GM12878 (cell line): ENCODE measurements around the gene PSMB7. TPM values are rescaled to one million over a fixed set of nuclear protein-coding genes. Genes with fewer than 3 reads are reported as not detected.

Experiments used
- ATF7 ChIP-seq: fragments of 450-650 bp; IDR thresholded peaks from 2 replicates; pipeline ENCODE4 v1.6.1; 2016; ENCODE audit warnings: low read depth, mild to moderate bottlenecking
- CHD4 ChIP-seq: fragments of 200-600 bp; sonication (generic); IDR thresholded peaks from 2 replicates; pipeline ENCODE4 v1.6.1; 2016; ENCODE audit warnings: mild to moderate bottlenecking
- HDAC6 ChIP-seq: fragments of 200-600 bp; sonication (generic); IDR thresholded peaks from one replicate; pipeline ENCODE4 v1.8.0; 2017; ENCODE audit warnings: antibody characterized with exemption; ENCODE audit not compliant: unreplicated experiment
- MEF2A ChIP-seq: IDR thresholded peaks from 2 replicates; pipeline ENCODE4 v1.6.1; 2011; ENCODE audit warnings: low read depth, mild to moderate bottlenecking, low read length, moderate library complexity; ENCODE audit not compliant: insufficient read depth
- MEF2B ChIP-seq: fragments of 450-650 bp; IDR thresholded peaks from 2 replicates; pipeline ENCODE4 v1.6.1; 2018; ENCODE audit warnings: mild to moderate bottlenecking, moderate library complexity; ENCODE audit not compliant: partially characterized antibody, poor library complexity, severe bottlenecking
- MTA2 ChIP-seq: fragments of 450-650 bp; IDR thresholded peaks from 2 replicates; pipeline ENCODE4 v1.6.1; 2016; ENCODE audit warnings: low read depth, mild to moderate bottlenecking, moderate library complexity
- NFIC ChIP-seq: IDR thresholded peaks from 2 replicates; pipeline ENCODE4 v1.6.1; 2012; ENCODE audit warnings: low read depth, mild to moderate bottlenecking, inconsistent platforms, low read length, moderate library complexity
- NFYB ChIP-seq: IDR thresholded peaks from 2 replicates; pipeline ENCODE4 v1.6.1; 2011; ENCODE audit warnings: low read depth, mild to moderate bottlenecking, low read length, improper control_type of control experiment, moderate library complexity; ENCODE audit not compliant: insufficient read depth
- PAX8 ChIP-seq: fragments of 450-650 bp; IDR thresholded peaks from 2 replicates; pipeline ENCODE4 v1.6.1; 2017; ENCODE audit warnings: mild to moderate bottlenecking, moderate library complexity
- PML ChIP-seq: IDR thresholded peaks from 2 replicates; pipeline ENCODE4 v1.6.1; 2012; ENCODE audit warnings: low read length, inconsistent platforms
- SKIL ChIP-seq: fragments of 450-650 bp; IDR thresholded peaks from 2 replicates; pipeline ENCODE4 v1.6.1; 2017; ENCODE audit warnings: mild to moderate bottlenecking, low read depth, inconsistent platforms; ENCODE audit not compliant: poor library complexity, severe bottlenecking
- SMC3 ChIP-seq: IDR thresholded peaks from 2 replicates; pipeline ENCODE4 v1.6.1; 2011; ENCODE audit warnings: low read length, improper control_type of control experiment, borderline replicate concordance
- SP1 ChIP-seq: IDR thresholded peaks from one replicate; pipeline ENCODE4 v1.6.1; 2011; ENCODE audit warnings: low read depth, low read length
- SREBF2 ChIP-seq: IDR thresholded peaks from 2 replicates; pipeline ENCODE4 v1.6.1; 2012; ENCODE audit warnings: mild to moderate bottlenecking, low read length
- SUZ12 ChIP-seq: fragments of 200-600 bp; sonication (generic); IDR thresholded peaks from one replicate; pipeline ENCODE4 v1.6.1; 2018; ENCODE audit warnings: antibody characterized with exemption, mild to moderate bottlenecking; ENCODE audit not compliant: unreplicated experiment
- TCF3 ChIP-seq: IDR thresholded peaks from 2 replicates; pipeline ENCODE4 v1.6.1; 2012; ENCODE audit warnings: low read depth, mild to moderate bottlenecking, low read length, borderline replicate concordance; ENCODE audit not compliant: insufficient read depth
- TCF7 ChIP-seq: IDR thresholded peaks from 2 replicates; pipeline ENCODE4 v1.6.1; 2014; ENCODE audit warnings: antibody characterized with exemption, borderline replicate concordance
- YY1 ChIP-seq: IDR thresholded peaks from 2 replicates; pipeline ENCODE4 v1.6.1; 2011; ENCODE audit warnings: low read depth, mild to moderate bottlenecking, low read length
- ZBTB40 ChIP-seq: fragments of 450-650 bp; IDR thresholded peaks from 2 replicates; pipeline ENCODE4 v1.6.1; 2016; ENCODE audit warnings: mild to moderate bottlenecking, moderate library complexity, borderline replicate concordance
- polyA plus RNA-seq, 11 experiments: library from polyadenylated mRNA; depleted of rRNA in 4 of 11; unstranded in 6 of 11; stranded (reverse) in 5 of 11; fragments of >200 nt; fragmentation: Nextera tagmentation in 4 of 11; fragmentation: Illumina TruSeq in 1 of 11; extraction: Ambion mirVana in 4 of 11; extraction: Trizol in 1 of 11; gene quantifications; 1 replicate in 1 of 11; 2 replicates in 10 of 11; pipeline versions ENCODE4 v1.2.1 to v1.2.3, GENCODE V29; 2011 to 2016; ENCODE audit warnings: inconsistent platforms in 2 of 11, missing spikeins in 2 of 11, low read depth in 1 of 11
- total RNA-seq, 4 experiments: library from RNA; depleted of rRNA in 3 of 4; stranded (reverse); fragments of >200 nt in 3 of 4; fragmentation: Illumina TruSeq in 1 of 4; extraction: Trizol in 1 of 4; gene quantifications; 2 replicates each; pipeline versions ENCODE4 v1.2.1 to v1.2.3, GENCODE V29; 2013 to 2021
- TF ChIP-seq, protein P1 (sequence below): IDR thresholded peaks from 2 replicates; pipeline ENCODE4 v1.6.1; 2011; ENCODE audit warnings: low read depth, mild to moderate bottlenecking, low read length, moderate library complexity, borderline replicate concordance; ENCODE audit errors: extremely low read depth
- TF ChIP-seq, protein P2 (sequence below): fragments of 450-650 bp; IDR thresholded peaks from 2 replicates; pipeline ENCODE4 v1.6.1; 2017; ENCODE audit warnings: borderline replicate concordance
- TF ChIP-seq, protein P3 (sequence below): IDR thresholded peaks from 2 replicates; pipeline ENCODE4 v1.6.1; 2011; ENCODE audit warnings: borderline replicate concordance, low read depth, mild to moderate bottlenecking, moderate library complexity, low read length; ENCODE audit not compliant: insufficient read depth, poor library complexity, severe bottlenecking

The PSMB7 gene
- total and polyA plus RNA-seq, 10 of the 15 experiments (the other 5 are each of a cell fraction or from before 2014, with no cell fraction given), result 174 to 564 (median 268) TPM

GRCh38 chr9:124436320-124436719 lies 21.1 kb upstream of the PSMB7 start (continued):
- TF ChIP-seq ZBTB40 (no peak), MEF2B (peak; percentile 73), SMC3 (no peak), TCF3 (no peak), SP1 (no peak), PAX8 (no peak), MTA2 (peak; percentile 47; the same call in 1 of the 2 replicates), MEF2A (peak; percentile 84), HDAC6 (no peak), SKIL (peak; percentile 64), YY1 (no peak), PML (no peak), NFIC (peak; percentile 72; the same call in 1 of the 2 replicates), ATF7 (no peak), NFYB (no peak), CHD4 (no peak), SREBF2 (no peak), TCF7 (no peak), SUZ12 (no peak)
- TF ChIP-seq, protein P1, sequence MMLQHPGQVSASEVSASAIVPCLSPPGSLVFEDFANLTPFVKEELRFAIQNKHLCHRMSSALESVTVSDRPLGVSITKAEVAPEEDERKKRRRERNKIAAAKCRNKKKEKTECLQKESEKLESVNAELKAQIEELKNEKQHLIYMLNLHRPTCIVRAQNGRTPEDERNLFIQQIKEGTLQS, result no peak
- TF ChIP-seq, protein P2, sequence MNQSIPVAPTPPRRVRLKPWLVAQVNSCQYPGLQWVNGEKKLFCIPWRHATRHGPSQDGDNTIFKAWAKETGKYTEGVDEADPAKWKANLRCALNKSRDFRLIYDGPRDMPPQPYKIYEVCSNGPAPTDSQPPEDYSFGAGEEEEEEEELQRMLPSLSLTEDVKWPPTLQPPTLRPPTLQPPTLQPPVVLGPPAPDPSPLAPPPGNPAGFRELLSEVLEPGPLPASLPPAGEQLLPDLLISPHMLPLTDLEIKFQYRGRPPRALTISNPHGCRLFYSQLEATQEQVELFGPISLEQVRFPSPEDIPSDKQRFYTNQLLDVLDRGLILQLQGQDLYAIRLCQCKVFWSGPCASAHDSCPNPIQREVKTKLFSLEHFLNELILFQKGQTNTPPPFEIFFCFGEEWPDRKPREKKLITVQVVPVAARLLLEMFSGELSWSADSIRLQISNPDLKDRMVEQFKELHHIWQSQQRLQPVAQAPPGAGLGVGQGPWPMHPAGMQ, result no peak
- TF ChIP-seq, protein P3, sequence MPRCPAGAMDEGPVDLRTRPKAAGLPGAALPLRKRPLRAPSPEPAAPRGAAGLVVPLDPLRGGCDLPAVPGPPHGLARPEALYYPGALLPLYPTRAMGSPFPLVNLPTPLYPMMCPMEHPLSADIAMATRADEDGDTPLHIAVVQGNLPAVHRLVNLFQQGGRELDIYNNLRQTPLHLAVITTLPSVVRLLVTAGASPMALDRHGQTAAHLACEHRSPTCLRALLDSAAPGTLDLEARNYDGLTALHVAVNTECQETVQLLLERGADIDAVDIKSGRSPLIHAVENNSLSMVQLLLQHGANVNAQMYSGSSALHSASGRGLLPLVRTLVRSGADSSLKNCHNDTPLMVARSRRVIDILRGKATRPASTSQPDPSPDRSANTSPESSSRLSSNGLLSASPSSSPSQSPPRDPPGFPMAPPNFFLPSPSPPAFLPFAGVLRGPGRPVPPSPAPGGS, result no peak
